Measurements from ENCODE around the gene CCSER2. TPM values are rescaled to one million over a fixed set of nuclear protein-coding genes. Genes with fewer than 3 reads are reported as not detected.
"Not testable (repeated sequence)": the region's sequence is repeated elsewhere in the genome, so short reads cannot be mapped to it uniquely, and the experiment has no call there.

CCSER2 gene
- polyA plus RNA-seq, 4 donors: 9.8 to 22.8 (median 16.2) TPM

DNA sequence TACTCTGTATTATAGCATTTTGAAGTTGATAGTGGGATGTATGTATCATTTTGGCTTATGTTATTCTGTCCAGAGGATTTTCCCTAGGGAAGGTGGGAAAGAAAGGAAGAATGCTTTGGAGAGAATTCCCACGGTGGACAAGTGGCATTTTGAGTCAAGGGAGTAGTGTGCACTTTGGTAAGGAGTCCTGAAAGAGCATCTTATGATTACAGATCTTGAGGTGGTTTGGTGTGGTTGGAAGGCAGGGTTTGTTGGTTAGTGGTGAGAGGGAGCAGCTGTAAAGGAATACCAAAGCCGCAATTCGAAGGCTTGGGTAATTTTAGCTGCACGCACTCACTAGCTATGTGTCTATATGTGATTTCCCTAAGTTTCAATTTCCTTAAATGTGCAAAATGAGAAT, 16.1 kb downstream of the CCSER2 start:
- WGBS, 3 donors: 62 to 78% (median 76%) methylated on average over 4 of the region's 4 CpGs
- DNase-seq (no peak), FAIRE-seq (no peak)
- Histone ChIP-seq H3K36me3 (ENCODE audit: control insufficient read depth in 3 of 3, insufficient read depth in 2 of 3, low read depth in 1 of 3, low read length in 3 of 3) (no peaks in the 10 kb centered on the region), H3K27ac (ENCODE audit: low read depth in 1 of 3, low read length in 2 of 3) (peak overlapping the region in 1 of 3 donors; percentile 55), H3K9me3 (ENCODE audit: control insufficient read depth in 2 of 2, insufficient read depth in 1 of 2, low read depth in 1 of 2, low read length in 1 of 2) (no peaks in the 10 kb centered on the region), H3K27me3 (ENCODE audit: control insufficient read depth in 3 of 3, insufficient read depth in 3 of 3, low read length in 3 of 3) (no peaks in the 10 kb centered on the region), H3K4me3 (ENCODE audit: low read depth in 1 of 3, low read length in 3 of 3) (no peak overlapping the region), H3K4me1 (ENCODE audit: control insufficient read depth in 3 of 3, insufficient read depth in 2 of 3, low read depth in 1 of 3, low read length in 2 of 3) (peaks cover 6 to 11% (median 8%) of the 10 kb centered on the region in 3 donors)

DNA sequence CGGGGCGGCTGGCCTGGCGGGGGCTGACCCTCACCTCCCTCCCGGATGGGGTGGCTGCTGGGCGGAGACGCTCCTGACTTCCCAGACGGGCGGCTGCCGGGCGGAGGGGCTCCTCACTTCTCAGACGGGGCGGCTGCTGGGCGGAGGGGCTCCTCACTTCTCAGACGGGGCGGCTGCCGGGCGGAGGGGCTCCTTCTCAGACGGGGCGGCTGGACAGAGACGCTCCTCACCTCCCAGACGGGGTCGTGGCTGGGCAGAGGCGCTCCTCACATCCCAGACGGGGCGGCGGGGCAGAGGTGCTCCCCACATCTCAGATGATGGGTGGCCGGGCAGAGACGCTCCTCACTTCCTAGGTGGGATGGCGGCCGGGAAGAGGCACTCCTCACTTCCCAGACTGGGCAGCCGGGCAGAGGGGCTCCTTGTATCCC, 19.2 kb downstream of the CCSER2 start:
- FAIRE-seq: not testable (repeated sequence)

DNA sequence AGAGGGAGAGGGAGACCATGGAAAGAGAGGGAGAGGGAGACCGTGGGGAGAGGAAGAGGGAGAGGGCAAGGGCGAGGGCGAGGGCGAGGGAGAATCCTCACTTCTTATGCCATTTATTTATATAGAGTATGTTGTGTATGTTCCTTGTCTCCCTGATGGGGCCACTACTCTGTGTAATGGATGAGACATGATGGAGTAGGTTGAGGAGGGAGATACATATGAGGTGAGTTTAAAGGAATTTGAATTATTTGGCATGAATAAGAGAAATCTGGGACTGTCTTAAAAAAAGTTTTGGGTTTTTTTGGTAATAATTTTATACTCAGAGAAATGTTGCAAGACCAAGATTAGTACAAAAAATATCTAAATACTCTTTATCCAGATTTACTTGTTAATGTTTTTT, 20.1 kb downstream of the CCSER2 start:
- no peak overlapping the region for H3K27ac ChIP-seq (ENCODE audit: low read depth in 1 of 3, low read length in 2 of 3)
- no peaks in the 10 kb centered on the region for H3K27me3 ChIP-seq (ENCODE audit: control insufficient read depth in 3 of 3, insufficient read depth in 3 of 3, low read length in 3 of 3)
- 90 to 94% (median 92%) methylated on average over 4 of the region's 4 CpGs for WGBS, 3 donors
- H3K4me1 ChIP-seq (ENCODE audit: control insufficient read depth in 3 of 3, insufficient read depth in 2 of 3, low read depth in 1 of 3, low read length in 2 of 3): peaks cover 0 to 4% (median 0%) of the 10 kb centered on the region in 3 donors
- FAIRE-seq (no peak), DNase-seq (no peak)
- no peak overlapping the region for H3K4me3 ChIP-seq (ENCODE audit: low read depth in 1 of 3, low read length in 3 of 3)
- no peaks in the 10 kb centered on the region for H3K9me3 ChIP-seq (ENCODE audit: control insufficient read depth in 2 of 2, insufficient read depth in 1 of 2, low read depth in 1 of 2, low read length in 1 of 2)
- no peaks in the 10 kb centered on the region for H3K36me3 ChIP-seq (ENCODE audit: control insufficient read depth in 3 of 3, insufficient read depth in 2 of 3, low read depth in 1 of 3, low read length in 3 of 3)

More for the DNA sequence above, 19.2 kb downstream of the CCSER2 start:
- WGBS, 3 donors: 96 to 99% (median 98%) methylated on average over 17 to 31 of the region's 31 CpGs
- H3K27ac ChIP-seq (ENCODE audit: low read depth in 1 of 3, low read length in 2 of 3); H3K4me1 ChIP-seq (ENCODE audit: control insufficient read depth in 3 of 3, insufficient read depth in 2 of 3, low read depth in 1 of 3, low read length in 2 of 3); H3K9me3 ChIP-seq (ENCODE audit: control insufficient read depth in 2 of 2, insufficient read depth in 1 of 2, low read depth in 1 of 2, low read length in 1 of 2); H3K36me3 ChIP-seq (ENCODE audit: control insufficient read depth in 3 of 3, insufficient read depth in 2 of 3, low read depth in 1 of 3, low read length in 3 of 3); H3K27me3 ChIP-seq (ENCODE audit: control insufficient read depth in 3 of 3, insufficient read depth in 3 of 3, low read length in 3 of 3); H3K4me3 ChIP-seq (ENCODE audit: low read depth in 1 of 3, low read length in 3 of 3); DNase-seq: not testable (repeated sequence)

DNA sequence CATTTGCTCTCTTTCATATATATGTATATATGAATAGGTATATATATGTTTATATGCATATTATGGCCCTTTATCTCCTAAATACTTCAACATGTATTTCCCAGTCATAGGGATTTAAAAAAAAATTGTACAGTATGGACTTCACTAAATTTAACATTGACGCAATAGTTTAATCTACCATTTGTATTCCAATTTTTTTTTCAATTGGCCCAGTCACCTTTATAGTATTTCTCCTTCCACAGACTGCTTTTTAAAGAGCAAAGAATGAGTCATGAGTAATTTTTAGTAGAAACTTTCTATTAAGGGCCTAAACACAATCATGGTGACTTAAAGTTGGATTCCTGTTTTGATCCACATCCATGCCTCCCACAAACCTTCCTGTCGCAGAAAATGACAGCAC, 20.5 kb downstream of the CCSER2 start:
- FAIRE-seq: no peak
- no peak for DNase-seq
- WGBS, 3 donors: 79 to 93% (median 93%) methylated on average over 2 of the region's 2 CpGs
- Histone ChIP-seq H3K9me3 (ENCODE audit: control insufficient read depth in 2 of 2, insufficient read depth in 1 of 2, low read depth in 1 of 2, low read length in 1 of 2) (no peaks in the 10 kb centered on the region), H3K27ac (ENCODE audit: low read depth in 1 of 3, low read length in 2 of 3) (no peak overlapping the region), H3K27me3 (ENCODE audit: control insufficient read depth in 3 of 3, insufficient read depth in 3 of 3, low read length in 3 of 3) (no peaks in the 10 kb centered on the region), H3K36me3 (ENCODE audit: control insufficient read depth in 3 of 3, insufficient read depth in 2 of 3, low read depth in 1 of 3, low read length in 3 of 3) (no peaks in the 10 kb centered on the region), H3K4me1 (ENCODE audit: control insufficient read depth in 3 of 3, insufficient read depth in 2 of 3, low read depth in 1 of 3, low read length in 2 of 3) (peaks cover 0 to 4% (median 0%) of the 10 kb centered on the region in 3 donors), H3K4me3 (ENCODE audit: low read depth in 1 of 3, low read length in 3 of 3) (no peak overlapping the region)

DNA sequence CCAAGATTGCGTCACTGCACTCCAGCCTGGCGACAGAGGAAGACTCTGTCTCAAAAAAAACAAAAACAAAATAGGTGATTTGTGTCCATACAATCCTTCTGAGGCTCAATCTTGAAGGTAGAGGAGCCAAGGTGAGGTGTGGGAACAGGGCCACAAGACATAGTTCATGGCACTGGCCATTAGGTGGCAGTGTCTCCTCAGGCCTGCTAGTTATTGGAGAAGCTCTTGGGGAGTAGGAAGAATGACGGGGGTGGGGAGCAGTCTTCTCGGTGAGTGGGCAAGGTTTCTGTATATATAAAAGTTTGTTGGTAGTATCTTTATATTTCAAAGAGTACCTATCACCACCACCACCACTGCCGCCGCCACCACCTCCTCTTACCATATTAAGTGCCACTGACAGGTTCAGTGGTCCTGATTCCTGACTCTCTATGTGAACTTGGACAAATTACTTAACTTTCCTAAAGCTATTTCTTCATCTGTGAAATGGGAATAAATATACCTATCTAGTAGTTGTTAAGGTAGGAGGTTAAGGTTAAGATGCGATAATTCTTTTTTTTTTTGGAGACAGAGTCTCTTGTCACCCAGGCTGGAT, 24.0 kb downstream of the CCSER2 start:
- DNase-seq: peak; percentile 66 to 75
- Histone ChIP-seq H3K4me3 (ENCODE audit: low read depth in 1 of 3, low read length in 3 of 3) (no peak overlapping the region), H3K27ac (ENCODE audit: low read depth in 1 of 3, low read length in 2 of 3) (no peak overlapping the region), H3K36me3 (ENCODE audit: control insufficient read depth in 3 of 3, insufficient read depth in 2 of 3, low read depth in 1 of 3, low read length in 3 of 3) (no peaks in the 10 kb centered on the region), H3K9me3 (ENCODE audit: control insufficient read depth in 2 of 2, insufficient read depth in 1 of 2, low read depth in 1 of 2, low read length in 1 of 2) (no peaks in the 10 kb centered on the region), H3K4me1 (ENCODE audit: control insufficient read depth in 3 of 3, insufficient read depth in 2 of 3, low read depth in 1 of 3, low read length in 2 of 3) (peaks cover 0 to 2% (median 0%) of the 10 kb centered on the region in 3 donors), H3K27me3 (ENCODE audit: control insufficient read depth in 3 of 3, insufficient read depth in 3 of 3, low read length in 3 of 3) (no peaks in the 10 kb centered on the region)
- FAIRE-seq: no peak
- 71 to 73% (median 73%) methylated on average over 7 of the region's 7 CpGs for WGBS, 3 donors

DNA sequence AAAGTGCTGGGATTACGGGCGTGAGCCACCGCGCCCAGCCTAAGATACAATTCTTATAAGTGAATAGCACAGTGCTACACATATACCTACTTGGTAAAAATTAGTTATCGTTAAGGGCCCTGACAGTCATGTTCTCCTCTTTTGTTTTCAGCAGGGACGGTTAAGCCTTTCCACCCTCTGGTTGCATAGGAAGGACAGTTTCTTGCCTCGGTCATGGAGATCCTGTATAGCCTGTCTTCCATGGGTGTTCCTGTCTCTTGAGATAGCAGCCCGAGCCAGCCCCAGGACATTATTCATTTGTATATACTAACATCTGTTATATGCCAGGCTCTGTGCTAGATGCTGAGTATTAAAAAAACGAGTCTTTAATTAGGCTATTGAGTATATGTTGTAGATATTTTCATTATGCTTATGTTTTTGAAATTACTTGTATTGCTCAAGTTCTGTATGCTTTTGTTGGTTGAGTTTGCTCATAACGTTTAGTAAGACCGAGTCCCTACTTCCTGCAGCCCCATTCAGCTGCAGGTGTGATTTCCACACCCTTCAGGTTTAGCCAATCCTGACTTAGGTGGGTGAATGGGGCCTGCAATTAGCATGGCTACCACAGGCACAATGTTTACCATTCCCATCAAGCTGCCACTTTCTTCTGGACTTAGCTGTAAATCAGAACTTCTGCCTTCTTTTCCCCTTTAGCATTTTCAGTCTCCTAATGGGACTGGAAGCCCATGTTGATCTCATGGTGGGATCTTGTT, 24.8 kb downstream of the CCSER2 start:
- FAIRE-seq (no peak), DNase-seq (no peak)
- Histone ChIP-seq H3K27me3 (ENCODE audit: control insufficient read depth in 3 of 3, insufficient read depth in 3 of 3, low read length in 3 of 3) (no peaks in the 10 kb centered on the region), H3K9me3 (ENCODE audit: control insufficient read depth in 2 of 2, insufficient read depth in 1 of 2, low read depth in 1 of 2, low read length in 1 of 2) (no peaks in the 10 kb centered on the region), H3K27ac (ENCODE audit: low read depth in 1 of 3, low read length in 2 of 3) (no peak overlapping the region), H3K36me3 (ENCODE audit: control insufficient read depth in 3 of 3, insufficient read depth in 2 of 3, low read depth in 1 of 3, low read length in 3 of 3) (no peaks in the 10 kb centered on the region), H3K4me3 (ENCODE audit: low read depth in 1 of 3, low read length in 3 of 3) (no peak overlapping the region), H3K4me1 (ENCODE audit: control insufficient read depth in 3 of 3, insufficient read depth in 2 of 3, low read depth in 1 of 3, low read length in 2 of 3) (peaks cover 0 to 2% (median 0%) of the 10 kb centered on the region in 3 donors)
- 78 to 81% (median 78%) methylated on average over 11 of the region's 11 CpGs for WGBS, 3 donors

DNA sequence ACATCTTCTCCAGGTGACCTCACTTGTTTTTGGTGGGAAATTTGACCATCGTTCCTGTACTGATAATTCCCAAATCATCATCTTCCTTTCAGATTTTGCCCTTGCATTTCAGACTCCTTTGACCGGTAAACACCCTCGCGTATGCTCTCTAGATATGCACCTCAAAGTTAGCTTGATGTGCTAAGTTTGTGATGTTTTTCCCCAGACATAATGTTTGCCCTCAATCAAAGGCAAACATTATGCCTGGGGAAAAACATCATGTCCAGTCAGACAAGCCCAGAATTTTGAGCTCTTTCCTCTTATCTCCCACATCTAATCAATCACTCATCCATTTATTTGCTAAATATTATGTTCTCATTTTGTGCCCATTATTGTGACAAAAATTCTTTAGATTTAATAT, 26.2 kb downstream of the CCSER2 start:
- WGBS, 3 donors: 78 to 86% (median 81%) methylated on average over 4 of the region's 4 CpGs
- Histone ChIP-seq H3K4me3 (ENCODE audit: low read depth in 1 of 3, low read length in 3 of 3) (no peak overlapping the region), H3K9me3 (ENCODE audit: control insufficient read depth in 2 of 2, insufficient read depth in 1 of 2, low read depth in 1 of 2, low read length in 1 of 2) (no peaks in the 10 kb centered on the region), H3K27ac (ENCODE audit: low read depth in 1 of 3, low read length in 2 of 3) (no peak overlapping the region), H3K4me1 (ENCODE audit: control insufficient read depth in 3 of 3, insufficient read depth in 2 of 3, low read depth in 1 of 3, low read length in 2 of 3) (peaks cover 0 to 2% (median 0%) of the 10 kb centered on the region in 3 donors), H3K27me3 (ENCODE audit: control insufficient read depth in 3 of 3, insufficient read depth in 3 of 3, low read length in 3 of 3) (no peaks in the 10 kb centered on the region), H3K36me3 (ENCODE audit: control insufficient read depth in 3 of 3, insufficient read depth in 2 of 3, low read depth in 1 of 3, low read length in 3 of 3) (no peaks in the 10 kb centered on the region)
- no peak for FAIRE-seq
- no peak for DNase-seq

DNA sequence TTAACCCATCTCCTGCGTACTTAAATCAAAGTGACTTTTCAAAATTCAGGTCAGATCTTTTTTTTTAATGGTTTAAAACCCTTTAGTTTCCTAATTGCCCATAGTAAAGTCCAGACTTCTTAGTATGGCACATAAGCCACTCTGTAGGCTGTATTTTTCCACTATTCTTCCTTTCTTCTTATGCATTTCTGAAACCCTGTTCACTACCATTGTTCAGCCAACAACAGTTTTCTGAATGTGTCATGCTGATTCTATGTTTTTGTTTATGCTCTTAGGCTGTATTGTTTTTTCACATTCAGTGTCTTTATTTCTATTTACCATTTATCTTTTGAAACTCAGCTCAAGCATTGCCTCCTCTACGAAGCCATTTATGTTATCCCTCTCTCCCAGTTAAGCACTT, 26.7 kb downstream of the CCSER2 start:
- 83 to 97% (median 96%) methylated on average over 2 of the region's 2 CpGs for WGBS, 3 donors
- FAIRE-seq (no peak), DNase-seq (no peak)
- Histone ChIP-seq H3K36me3 (ENCODE audit: control insufficient read depth in 3 of 3, insufficient read depth in 2 of 3, low read depth in 1 of 3, low read length in 3 of 3) (no peaks in the 10 kb centered on the region), H3K9me3 (ENCODE audit: control insufficient read depth in 2 of 2, insufficient read depth in 1 of 2, low read depth in 1 of 2, low read length in 1 of 2) (no peaks in the 10 kb centered on the region), H3K27me3 (ENCODE audit: control insufficient read depth in 3 of 3, insufficient read depth in 3 of 3, low read length in 3 of 3) (no peaks in the 10 kb centered on the region), H3K4me3 (ENCODE audit: low read depth in 1 of 3, low read length in 3 of 3) (no peak overlapping the region), H3K4me1 (ENCODE audit: control insufficient read depth in 3 of 3, insufficient read depth in 2 of 3, low read depth in 1 of 3, low read length in 2 of 3) (peaks cover 0 to 2% (median 0%) of the 10 kb centered on the region in 3 donors), H3K27ac (ENCODE audit: low read depth in 1 of 3, low read length in 2 of 3) (no peak overlapping the region)
